GM19468 (cell line): Measurements from ENCODE around the gene HIVEP3.

Source experiments
- ATAC-seq: cut with Tn5 transposase; IDR thresholded peaks from one replicate; pipeline ENCODE4 v1.9.1; 2021; ENCODE audit warnings: mild to moderate bottlenecking, moderate library complexity, moderate number of reproducible peaks; ENCODE audit not compliant: unreplicated experiment; ENCODE audit errors: extremely low read depth

Gene HIVEP3

GRCh38 chr1:41662061-41662764 is 256.5 kb downstream of the HIVEP3 start:
- peak; percentile 34 for ATAC-seq

DNA sequence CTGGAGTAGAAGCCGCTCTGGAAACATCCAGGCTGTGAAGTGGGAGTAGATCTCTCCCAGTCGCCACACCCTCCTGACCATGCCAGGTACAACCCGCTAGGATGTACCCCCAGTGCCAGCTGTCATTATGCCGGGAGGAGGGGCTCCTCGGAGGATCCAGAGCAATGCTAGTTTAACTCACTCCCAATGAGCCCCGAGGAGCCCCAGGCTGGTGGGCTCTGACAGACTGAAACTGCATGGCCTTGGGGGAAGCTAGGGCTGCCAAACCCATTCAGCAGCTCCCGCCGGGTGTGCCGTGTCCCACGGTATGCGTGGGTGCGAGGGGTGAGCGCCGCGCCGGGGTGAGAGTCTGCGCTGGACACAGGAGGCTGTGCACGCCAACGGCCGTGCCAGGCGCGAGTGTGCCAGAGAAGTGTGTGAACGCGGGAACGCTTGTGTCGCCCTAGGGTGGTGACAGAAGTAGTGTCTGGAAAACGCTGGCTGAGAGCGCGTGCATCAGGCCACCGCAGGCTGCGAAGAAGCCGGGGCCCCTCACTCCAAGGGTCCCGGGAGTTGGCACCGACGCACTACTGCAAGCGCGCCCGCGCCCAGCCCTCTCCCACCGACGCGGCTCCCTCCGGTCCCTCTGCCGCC is 257.2 kb downstream of the HIVEP3 start:
- ATAC-seq: peak; percentile 9

- no peak for ATAC-seq
Measured at GRCh38 chr1:41660570-41661427, 257.9 kb downstream of the HIVEP3 start.

DNA sequence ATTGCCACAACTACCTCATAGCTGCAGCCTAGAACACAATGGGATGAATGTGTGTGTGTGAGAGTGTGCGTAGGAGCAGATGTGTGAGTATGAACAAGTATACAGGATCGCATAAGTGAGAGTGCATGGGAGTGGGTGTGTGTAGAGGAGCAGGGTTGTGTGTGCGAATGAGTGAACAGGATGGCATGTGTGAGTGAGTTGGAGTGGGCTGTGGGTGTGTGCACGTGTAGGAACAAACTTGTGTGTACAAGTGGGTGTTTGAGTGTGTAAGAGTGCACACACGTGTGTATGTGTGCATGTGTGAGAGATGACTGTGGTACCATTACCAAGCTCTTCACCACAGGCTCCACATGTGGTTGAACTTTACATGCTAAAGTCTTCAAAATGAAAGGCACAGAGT is 258.8 kb downstream of the HIVEP3 start:
- no peak for ATAC-seq

GRCh38 chr1:41659159-41659495 is 259.6 kb downstream of the HIVEP3 start:
- ATAC-seq: no peak

GRCh38 chr1:41658431-41659158 is 260.1 kb downstream of the HIVEP3 start:
- ATAC-seq: no peak

- no peak for ATAC-seq
Measured at GRCh38 chr1:41657679-41658295, 260.9 kb downstream of the HIVEP3 start.

GRCh38 chr1:41656825-41657500 is 261.8 kb downstream of the HIVEP3 start:
- ATAC-seq: no peak

DNA sequence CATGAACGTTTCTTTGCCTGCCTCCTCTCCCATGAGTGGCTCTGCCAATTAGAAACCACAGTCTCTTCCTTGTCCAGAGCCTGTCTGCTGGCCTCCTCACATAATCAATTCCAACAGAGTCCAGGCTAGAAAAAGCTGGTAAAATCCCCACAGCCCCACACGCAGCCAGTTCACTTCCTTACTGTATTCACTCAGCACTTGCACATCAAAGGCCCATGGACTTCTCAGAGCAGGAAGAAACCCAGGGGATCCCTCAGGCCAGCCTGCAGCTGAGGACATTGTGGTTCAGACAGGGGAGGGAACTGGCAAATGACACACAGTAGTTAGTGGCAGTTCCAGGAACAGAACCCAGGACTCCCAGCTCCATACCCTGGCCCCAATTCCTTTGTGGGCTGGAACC is 262.7 kb downstream of the HIVEP3 start:
- no peak for ATAC-seq

GRCh38 chr1:41655632-41656031 is 263.1 kb downstream of the HIVEP3 start:
- no peak for ATAC-seq

DNA sequence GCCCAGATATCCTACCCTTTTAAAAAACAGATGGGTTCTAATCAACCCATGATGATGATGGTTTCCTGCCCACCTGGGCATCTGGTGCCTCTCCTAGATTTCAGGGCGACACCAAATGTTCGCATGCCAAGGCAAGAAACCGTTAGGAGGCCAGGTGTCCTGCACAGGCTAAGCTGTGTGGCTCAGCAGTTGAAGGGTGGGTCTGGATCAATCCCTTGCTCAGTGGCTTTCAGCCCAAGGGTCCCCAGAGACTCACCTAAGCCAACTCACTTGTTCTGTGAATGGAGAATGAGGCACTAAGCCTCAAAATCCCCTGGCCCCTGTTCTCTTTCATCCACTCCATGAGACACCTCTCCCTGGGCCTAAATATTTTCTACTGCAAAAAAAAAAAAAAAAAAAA is 265.1 kb downstream of the HIVEP3 start:
- ATAC-seq: no peak

GRCh38 chr1:41652384-41653265 is 266.1 kb downstream of the HIVEP3 start:
- no peak for ATAC-seq

DNA sequence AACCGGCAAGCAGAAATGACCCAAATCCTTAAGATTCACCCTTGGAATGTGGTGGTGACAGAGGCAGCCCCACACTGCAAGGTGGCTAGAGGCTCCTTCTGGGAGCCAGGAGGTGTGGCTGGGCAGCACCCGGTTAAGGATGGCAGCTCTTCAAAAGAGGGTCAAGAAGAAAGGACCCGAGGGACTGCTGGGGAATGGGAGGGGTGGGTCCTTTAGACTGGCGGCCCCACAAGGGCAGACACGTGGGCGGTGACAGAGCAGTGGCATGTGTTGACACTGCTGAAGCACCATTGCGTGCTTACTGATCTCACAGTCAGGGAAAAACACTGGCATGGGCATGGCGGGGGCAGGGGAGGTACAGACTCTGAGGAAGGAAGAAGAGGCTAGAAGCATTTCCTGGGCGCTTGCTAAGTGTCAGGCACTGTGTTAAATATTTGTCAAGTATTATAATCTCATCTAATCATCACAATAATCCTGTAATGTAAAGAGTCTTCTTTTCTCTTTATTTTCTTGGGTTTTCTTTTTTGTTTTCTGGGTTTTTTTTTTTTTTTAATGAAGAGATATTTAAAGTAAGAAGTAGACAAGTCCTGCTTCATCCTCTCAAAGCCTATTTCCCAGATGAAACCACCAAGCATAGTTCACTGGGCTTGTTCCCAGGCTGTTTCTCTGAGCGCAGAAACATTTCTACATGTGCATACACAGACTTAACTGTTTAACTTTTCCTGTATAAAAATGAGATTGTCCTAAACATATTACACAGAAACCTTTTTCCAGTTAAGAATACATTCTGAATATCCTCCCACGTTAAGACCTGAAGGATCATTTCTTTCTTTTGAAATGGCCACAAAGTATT is 268.5 kb downstream of the HIVEP3 start:
- no peak for ATAC-seq

DNA sequence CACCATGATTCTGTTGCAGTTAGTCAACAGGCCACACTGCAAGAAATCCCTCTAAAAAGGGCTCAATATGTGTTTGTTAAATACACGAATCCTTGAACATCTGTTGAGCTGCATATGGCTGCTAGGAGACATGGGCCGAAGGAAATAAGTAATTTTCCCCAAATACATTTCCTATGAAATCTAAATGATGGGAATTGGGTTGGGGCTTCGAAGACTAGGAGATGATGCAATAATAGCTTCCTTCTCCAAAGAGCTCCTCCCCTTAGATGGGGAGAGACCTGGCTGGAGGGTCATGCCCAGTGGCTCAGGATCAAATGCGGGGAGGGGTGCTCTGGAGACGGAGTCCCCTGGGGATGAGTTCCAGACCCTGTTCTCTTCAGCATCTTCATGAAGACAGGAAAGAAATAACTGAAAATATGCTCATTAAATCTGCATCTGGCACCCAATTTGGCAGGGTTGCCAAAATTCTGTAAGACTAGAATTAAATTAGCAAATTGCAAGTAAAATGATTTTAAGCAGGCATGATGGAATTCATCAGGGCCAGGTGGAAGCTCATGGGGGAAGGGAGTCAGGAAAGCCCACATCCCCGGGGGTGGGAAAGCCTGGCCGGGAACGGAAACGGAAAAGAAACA is 269.2 kb downstream of the HIVEP3 start:
- no peak for ATAC-seq

DNA sequence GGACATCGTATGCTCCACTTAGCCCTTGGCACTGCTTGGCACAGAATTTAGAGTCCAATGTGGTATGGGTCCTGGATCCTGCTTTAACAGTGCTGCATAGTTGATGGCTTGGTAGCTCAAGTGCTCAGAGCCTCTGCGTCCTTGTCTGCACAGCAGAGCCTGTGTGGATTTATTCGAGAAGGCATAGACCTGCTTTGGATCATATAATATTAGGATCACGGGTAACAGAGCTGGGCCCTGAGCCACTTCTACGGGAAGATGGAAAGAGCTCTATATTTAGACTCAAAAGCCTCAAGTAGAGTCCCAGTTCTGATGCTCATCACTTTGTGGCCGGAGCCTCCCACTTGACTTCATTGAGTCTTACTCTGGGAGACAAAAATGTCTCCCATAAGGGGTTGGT is 269.9 kb downstream of the HIVEP3 start:
- no peak for ATAC-seq

DNA sequence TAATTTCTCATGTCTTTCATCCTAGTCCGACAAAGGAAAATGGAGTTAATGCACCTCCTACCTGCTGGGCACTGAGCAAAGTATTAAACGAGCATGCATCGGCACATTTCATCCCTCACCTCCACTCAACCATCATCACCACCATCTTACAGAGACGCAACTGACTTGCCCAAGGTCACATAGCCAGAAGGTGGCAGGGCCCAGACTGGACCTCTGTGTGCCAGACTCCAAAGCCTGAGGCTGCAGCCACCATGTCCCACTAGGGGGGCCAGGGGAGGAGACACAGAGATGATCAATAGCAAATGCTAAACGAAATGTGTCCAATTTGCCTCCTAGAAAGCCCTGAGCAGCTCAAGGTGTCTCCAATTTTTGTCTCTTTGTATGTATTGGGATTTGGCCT is 270.5 kb downstream of the HIVEP3 start:
- no peak for ATAC-seq
